Choroid plexus epithelial cell (primary cell): Measurements from ENCODE around the gene ZNF23.

Source experiments
- DNase-seq: peaks from one replicate; pipeline ENCODE4 v3.0.0-alpha.2; 2010; ENCODE audit warnings: low read depth
- H3K4me3 ChIP-seq: 2 replicates; pipeline ENCODE4 v1.5.1; 2011; ENCODE audit warnings: low read depth, mild to moderate bottlenecking, control low read depth, low read length, moderate library complexity
- TF ChIP-seq, protein P1 (sequence below): conservative IDR thresholded peaks from 2 replicates; pipeline ENCODE4 v1.5.1; 2011; ENCODE audit warnings: low read depth, mild to moderate bottlenecking, control low read depth, inconsistent platforms, low read length, moderate library complexity

ZNF23 gene

DNA sequence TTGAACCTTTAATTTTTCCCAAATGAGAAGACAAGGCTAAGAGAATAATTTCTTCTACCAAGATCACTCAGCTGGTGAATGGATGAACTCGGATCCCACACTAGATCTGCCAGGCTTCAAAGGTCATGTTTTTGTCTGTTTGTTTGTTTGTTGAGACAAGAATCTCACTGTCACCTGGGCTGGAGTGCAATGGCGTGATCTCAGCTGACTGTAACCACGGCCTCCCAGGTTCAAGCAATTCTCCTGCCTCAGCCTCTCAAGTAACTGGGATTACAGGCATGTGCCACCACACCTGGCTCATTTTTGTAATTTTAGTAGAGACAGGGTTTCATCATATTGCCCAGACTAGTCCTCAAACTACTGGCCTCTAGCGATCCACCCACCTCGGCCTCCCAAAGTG lies 20.5 kb upstream of the ZNF23 start:
- DNase-seq: no peak
- no peak overlapping the region for H3K4me3 ChIP-seq
- TF ChIP-seq, protein P1, sequence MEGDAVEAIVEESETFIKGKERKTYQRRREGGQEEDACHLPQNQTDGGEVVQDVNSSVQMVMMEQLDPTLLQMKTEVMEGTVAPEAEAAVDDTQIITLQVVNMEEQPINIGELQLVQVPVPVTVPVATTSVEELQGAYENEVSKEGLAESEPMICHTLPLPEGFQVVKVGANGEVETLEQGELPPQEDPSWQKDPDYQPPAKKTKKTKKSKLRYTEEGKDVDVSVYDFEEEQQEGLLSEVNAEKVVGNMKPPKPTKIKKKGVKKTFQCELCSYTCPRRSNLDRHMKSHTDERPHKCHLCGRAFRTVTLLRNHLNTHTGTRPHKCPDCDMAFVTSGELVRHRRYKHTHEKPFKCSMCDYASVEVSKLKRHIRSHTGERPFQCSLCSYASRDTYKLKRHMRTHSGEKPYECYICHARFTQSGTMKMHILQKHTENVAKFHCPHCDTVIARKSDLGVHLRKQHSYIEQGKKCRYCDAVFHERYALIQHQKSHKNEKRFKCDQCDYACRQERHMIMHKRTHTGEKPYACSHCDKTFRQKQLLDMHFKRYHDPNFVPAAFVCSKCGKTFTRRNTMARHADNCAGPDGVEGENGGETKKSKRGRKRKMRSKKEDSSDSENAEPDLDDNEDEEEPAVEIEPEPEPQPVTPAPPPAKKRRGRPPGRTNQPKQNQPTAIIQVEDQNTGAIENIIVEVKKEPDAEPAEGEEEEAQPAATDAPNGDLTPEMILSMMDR: no peak

DNA sequence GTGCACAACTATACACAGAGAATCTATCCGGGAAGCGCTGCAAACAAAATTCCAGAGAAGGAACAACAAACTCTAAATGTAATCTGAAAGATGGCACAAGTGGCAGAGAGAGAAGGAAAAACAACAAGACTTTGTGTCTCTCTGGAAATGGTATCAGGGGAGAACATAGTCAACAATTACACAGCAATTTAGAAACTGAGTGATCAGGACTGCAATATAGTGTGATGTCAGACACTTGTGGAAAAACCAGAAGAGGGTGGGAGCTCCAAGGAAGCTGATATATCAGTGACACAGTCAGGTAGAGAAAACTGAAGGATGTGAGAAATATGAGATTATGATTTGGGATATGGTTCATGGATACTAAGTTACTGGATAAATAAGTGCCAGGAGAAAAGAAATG lies 18.9 kb upstream of the ZNF23 start:
- TF ChIP-seq, protein P1: no peak
- no peak for DNase-seq
- no peak overlapping the region for H3K4me3 ChIP-seq

DNA sequence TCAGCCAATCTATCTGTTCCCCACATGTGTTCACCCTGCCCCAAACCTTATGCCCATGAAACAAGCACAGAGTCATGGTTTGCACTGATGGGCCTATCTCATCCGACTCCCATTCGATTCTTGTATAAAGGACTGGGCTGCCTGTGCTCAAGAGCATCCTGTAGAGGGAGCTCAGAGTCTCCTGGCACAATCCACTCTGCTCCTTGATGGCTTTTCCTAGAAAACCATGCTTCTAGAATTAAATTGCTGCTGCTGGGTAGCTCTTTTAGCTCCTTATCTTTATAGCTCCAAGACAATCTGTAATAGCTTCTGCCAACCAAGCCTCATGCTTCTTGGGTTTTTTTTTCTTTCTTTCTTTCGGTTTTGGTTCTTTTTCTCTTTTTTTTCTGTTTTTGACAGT lies 17.4 kb upstream of the ZNF23 start:
- no peak overlapping the region for H3K4me3 ChIP-seq
- peak; percentile 71 for DNase-seq
- TF ChIP-seq, protein P1: peak; percentile 82

DNA sequence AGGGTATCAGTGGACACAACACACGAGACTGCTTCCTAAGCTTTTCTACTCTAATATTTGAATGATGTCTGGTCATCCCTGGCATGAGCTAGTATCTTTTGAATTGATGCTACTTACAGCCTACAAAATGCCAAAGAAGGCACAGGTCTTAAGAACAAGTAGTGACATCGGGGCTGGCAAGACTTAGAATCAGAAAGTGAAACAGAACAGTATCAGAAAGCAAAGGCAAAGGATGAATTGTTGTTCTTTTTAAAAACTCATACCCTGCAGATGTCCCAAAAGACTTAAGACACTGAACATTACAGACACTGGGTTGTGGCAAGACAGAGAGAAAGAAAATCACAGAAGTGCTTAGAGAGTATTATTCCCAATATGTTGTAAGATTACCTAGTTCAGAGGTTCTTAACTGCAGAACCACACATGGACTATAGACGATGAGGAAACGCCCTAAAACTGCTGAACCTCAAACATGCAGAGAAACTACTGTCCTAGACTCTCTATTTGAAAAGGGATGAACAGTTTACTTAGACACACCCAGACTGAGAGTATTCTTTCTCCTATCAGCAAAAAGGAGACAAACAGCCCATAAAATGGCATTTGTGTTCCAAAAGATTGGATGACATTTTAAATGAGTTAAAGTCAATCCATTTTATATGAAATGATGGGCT lies 14.5 kb upstream of the ZNF23 start:
- H3K4me3 ChIP-seq: no peak overlapping the region
- TF ChIP-seq, protein P1: no peak
- DNase-seq: no peak

GRCh38 chr16:71474864-71475263 lies 12.8 kb upstream of the ZNF23 start:
- no peak overlapping the region for H3K4me3 ChIP-seq
- peak; percentile 79 for DNase-seq
- TF ChIP-seq, protein P1: no peak

DNA sequence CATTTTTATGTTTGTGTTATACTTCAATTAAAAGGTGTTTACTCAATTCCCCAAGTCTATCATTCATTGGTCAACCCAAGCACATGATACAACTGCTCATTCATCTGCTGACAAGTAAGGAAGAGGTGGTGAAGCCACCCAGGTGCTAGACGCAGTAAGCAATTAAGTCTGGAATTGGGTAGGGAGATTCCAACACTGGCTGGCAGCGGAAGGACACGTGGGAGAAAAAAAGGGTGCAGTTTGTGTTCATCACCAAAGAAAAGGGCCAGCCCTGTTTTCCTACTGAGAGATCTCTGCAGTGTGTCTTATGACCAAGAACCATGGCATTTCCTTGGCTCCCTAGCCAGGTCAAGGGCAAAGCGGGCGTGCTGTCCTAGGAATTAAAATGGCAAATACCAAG lies 11.8 kb upstream of the ZNF23 start:
- DNase-seq: no peak
- TF ChIP-seq, protein P1: no peak
- no peak overlapping the region for H3K4me3 ChIP-seq

- TF ChIP-seq, protein P1: no peak
- H3K4me3 ChIP-seq: no peak overlapping the region
- no peak for DNase-seq
Measured at GRCh38 chr16:71472931-71473330, 10.9 kb upstream of the ZNF23 start.
